GM19372 (cell line): ENCODE results near the gene PLD5.

ENCODE experiments used
- ATAC-seq: cut with Tn5 transposase; IDR thresholded peaks from one replicate; pipeline ENCODE4 v1.9.1; 2021; ENCODE audit warnings: mild to moderate bottlenecking, low read depth, moderate library complexity; ENCODE audit not compliant: unreplicated experiment

The PLD5 gene

DNA sequence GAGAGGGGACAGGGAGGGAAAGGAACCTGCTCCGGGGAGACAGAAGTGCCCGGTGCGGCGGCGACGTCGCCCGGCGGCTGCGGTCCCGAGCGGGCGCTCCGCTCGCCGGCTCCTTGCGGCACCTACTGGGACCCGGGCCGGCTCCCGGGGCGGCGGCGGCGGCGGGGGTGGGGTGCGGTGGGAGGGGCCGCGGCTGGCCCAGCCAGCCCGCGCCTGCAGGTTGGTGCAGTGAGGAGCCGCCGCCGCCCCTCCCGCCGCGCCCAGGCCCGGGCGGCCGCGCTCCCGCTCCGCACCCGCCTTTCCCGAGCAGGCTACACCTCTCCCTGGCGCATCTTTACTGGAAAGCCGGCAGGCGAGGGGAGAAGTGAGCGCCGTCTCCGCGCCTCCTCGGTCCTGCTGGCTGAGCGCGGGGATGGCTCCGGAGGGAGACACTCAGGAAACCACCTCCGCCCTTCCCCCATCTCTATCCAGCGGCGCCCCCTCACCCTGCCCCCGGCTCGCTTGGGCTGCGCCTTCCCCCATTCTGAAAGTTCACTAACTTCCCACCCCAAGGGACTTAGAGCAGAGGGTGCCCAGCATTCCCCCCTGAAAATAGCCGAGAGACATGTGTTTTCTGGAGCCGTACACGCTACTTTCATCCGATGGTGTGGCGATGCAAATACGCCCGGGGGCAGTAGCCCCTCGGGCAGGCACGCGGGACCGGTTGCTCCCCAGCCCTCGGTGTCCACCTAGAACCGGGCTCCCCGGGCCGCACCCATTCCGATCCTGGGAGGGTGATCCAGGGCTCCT is at the start of gene PLD5:
TSS of gene PLD5 (minus strand) at position 127 of the 789 bp plus-strand sequence.
- ATAC-seq = no peak

GRCh38 chr1:242569867-242570266 is 45.4 kb upstream of the PLD5 start:
- ATAC-seq = no peak

DNA sequence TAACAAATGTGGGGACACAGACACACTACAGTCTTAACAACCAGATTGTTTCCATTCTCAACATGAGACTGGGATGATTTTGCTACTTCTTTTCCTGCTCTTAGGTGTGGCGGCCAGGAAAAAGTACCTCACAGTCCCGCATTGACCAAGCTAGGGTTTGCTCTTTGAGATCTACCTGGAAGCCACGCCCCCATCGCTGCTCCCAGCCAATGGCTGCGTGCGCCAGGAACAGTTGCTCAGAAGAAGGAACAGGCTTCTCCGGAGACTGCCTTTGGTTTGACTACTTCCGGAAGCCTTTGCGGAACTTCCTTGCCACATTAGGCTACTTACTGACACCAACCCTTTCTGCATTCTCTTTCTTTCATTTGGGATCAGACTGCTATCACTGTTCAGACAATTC is 44.2 kb upstream of the PLD5 start:
- ATAC-seq = no peak

- no peak for ATAC-seq
Observed at GRCh38 chr1:242567596-242567995, 43.1 kb upstream of the PLD5 start.

- ATAC-seq = no peak
Observed at GRCh38 chr1:242556759-242557158, 32.3 kb upstream of the PLD5 start.

DNA sequence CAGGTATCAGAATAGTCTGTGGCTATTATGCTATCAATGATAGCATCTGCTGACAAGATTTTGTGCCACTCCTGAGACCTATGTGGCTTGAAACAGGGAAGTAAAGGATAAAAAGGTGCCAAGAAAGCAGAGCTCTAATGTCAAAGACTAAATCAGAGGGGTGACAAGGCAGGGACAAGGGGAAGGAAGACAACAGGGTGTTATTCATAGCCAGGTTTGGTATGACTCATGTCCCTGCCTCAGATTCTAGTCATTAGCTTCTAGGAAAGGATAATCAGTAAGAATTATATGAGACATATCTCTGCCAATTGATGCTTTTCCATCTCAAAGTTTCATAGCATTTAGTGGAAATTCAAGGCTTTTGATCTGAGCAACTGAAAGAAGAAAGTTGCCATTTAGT is 31.8 kb upstream of the PLD5 start:
- ATAC-seq = no peak

GRCh38 chr1:242554577-242554976 is 30.1 kb upstream of the PLD5 start:
- ATAC-seq = no peak

DNA sequence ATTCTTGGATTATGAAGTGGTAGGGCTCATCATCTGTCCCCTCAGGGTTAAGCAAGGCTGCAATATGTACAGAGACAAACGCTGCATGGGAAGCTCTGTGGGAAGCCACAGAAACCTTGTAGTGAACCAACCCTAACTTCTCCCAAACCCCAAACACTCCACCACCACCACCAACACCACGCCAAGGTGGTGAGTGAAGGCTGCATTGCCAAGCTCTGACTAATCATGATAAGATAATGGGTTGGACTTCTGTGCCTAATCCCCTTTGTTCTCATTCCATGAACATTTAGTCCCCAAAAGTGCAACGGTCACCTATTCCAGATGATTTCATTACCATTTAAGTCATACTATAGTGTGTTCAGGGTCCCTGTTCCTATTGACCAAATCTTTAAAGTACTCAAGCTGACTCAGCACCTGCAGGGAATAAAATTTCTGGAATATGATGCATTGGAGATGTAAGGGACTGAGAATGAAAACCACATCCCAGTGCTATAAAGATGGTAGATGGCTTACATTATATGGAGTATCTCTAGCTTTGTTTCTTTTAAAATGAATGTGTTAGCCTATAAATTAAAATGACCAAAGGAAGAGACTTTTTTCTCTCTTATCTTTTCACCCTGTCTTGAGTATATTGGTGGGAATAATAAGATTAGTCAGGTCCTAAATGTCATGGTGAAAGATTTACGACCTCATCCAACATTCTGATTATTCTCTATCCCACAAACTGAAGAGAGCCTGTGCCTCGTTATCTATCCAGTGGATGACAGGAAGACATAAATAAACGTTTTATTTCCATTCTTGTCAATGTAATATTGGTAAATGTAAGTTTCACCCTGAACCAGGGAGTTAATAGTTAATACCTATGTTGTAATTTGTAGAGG is 22.6 kb upstream of the PLD5 start:
- no peak for ATAC-seq

GRCh38 chr1:242546441-242546840 is 21.9 kb upstream of the PLD5 start:
- ATAC-seq = no peak

DNA sequence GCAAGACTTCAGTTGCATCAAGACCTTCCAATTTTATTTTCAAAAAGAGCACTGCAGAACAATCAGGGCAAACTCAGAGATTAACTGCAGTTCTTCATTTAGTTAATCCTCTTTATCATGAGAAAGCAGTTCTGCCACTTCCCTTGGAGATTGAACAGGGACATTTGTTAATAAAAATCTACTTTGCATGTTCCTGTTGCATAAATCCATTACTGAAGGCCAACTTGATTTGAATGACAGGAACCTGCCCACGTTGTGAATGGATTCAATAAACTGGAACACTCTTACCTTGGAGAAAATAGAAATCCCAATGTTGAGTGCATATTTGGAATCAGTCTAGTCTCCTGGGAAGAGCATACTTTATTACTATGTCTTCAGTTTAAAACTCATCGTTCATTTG is 19.6 kb upstream of the PLD5 start:
- no peak for ATAC-seq

DNA sequence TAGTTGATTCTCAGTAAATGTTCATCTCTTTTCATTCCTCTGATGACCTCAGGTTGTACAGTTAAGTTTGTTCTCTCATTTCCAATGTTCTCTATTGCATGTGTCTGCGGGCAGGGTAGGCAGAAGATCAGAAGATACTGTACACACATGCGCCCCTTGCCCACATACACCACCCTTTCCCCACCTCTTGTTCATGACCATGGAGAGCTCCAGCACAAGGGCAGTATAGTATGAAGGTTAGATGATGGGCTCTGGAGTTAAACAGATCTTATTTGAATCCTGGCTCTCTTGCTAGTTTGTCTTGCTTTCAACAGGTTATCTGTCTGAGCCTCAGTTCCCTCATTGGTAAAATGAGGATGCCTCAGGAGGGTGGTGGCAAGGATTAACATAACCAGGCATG is 17.8 kb upstream of the PLD5 start:
- no peak for ATAC-seq

GRCh38 chr1:242535986-242536385 is 11.5 kb upstream of the PLD5 start:
- no peak for ATAC-seq

- no peak for ATAC-seq
Observed at GRCh38 chr1:242534753-242535152, 10.3 kb upstream of the PLD5 start.

GRCh38 chr1:242530761-242531160 is 6.3 kb upstream of the PLD5 start:
- no peak for ATAC-seq

DNA sequence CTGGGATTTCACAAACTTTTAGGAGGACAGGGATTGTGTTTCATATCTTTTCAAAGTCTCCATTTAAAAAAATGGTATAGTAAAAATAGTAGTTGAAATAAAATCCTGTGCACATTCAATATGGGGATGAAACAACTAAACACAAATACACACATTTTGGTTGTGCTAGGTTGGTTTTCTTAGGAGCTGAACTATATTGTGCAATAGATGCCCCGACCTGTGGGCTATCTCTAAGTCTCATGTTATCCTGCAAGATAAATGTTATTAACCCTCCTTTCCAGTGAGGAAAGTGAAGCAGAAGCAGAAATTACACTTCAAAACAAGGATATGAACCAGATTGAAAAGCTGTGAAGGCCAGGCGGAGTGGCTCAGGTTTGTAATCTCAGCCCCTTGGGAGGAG is 1.3 kb upstream of the PLD5 start:
- no peak for ATAC-seq

GRCh38 chr1:242525360-242525722 is 844 bp upstream of the PLD5 start:
- no peak for ATAC-seq

- no peak for ATAC-seq
Observed at GRCh38 chr1:242523719-242524570, 552 bp downstream of the PLD5 start.

DNA sequence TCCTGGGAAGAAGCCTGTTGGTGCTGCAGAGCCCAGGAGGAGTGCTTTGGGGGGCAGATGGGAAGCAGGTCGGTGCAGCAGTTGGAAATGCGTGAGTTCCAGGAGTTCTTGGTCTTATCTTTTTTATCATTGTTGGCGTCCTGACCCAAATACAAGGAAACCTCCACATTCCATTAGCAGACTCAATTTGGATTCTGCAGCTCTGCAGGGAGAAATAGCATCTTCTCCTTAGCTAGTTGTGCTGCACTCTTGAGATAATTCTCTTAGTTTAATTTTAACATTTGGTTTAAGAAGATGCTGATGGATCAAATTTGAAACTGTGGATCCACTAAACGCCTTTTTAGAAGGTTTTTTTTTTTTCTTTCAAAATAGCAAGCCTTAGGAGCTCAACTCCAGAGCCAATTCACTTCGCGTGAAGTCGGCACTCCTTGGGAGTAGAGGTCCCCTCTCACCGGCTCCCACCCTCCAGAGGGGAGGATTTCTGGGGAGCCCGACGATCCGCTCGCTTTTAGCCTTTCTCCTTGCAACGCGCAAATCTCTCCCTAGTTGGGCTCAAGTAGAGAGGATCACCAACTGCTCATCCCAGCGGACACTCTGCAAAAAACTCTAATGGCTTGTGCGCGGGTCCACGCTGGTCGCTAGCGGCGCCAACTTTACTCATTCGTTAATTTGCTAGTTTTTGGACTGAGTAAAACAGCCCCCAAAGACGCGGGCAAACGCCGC is 1.3 kb downstream of the PLD5 start:
- no peak for ATAC-seq

DNA sequence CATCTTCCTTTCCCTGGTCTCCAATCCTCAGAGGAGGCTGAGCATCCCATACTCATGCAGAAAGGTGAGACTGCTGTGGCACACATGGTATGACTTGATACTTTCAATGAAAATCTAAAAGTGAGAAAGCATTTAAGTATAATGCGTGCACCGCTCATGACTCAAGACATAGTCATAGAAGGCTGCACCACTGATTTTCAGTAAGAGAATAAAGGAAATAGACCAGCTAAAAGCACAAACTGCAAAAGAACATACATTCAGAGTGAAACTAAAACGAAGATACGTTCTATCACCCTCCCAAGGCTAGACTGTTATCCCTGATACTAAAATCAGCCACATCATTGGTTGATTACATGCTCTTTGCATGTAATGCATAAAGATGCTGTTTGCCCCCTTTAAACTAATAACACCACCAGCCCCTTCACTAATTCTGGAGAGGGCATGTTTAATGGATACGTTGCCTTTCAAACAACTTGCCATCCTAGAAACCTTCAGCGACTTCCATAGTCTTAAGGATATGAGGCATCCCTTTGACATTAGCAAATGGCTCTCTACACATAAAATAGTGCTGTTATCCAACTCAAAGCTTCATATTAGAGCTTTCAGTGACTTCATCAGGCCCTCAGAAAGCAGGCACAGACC is 2.1 kb downstream of the PLD5 start:
- no peak for ATAC-seq

DNA sequence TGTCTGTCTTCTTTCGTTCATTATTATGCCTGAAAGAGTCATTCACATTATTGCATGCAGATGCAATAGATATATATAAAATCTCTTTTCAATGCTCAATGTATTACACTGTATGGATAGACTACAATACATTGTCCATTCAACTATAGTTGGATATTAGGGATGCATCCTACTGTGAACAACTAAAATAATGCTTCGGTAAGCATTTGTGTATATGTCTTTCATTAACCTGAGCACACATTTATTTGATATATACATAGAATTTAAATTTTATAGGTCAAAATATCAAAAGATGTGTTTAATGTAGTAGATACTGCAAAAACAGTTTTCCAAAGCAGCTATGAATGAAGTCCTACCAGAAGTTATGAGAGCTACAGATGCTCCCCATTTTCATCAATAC is 8.9 kb downstream of the PLD5 start:
- ATAC-seq = no peak
